HepG2 (cell line): Measurements from ENCODE around the gene MPST.

Source experiments
- RAD51 ChIP-seq: fragments of 450-650 bp; IDR thresholded peaks from 2 replicates; pipeline ENCODE4 v1.6.1; 2016; ENCODE audit warnings: borderline replicate concordance
- ZNF589 ChIP-seq: sonication (generic); formaldehyde crosslinking; conservative IDR thresholded peaks from 2 replicates; pipeline ENCODE4 v1.8.0; 2022; ENCODE audit warnings: mild to moderate bottlenecking, moderate library complexity, missing genetic modification reagents
- TF ChIP-seq, protein P1 (sequence below): sonication (generic); formaldehyde crosslinking; IDR thresholded peaks from 2 replicates; pipeline ENCODE4 v1.4.0; 2020; ENCODE audit warnings: mild to moderate bottlenecking, missing genetic modification reagents

DNA sequence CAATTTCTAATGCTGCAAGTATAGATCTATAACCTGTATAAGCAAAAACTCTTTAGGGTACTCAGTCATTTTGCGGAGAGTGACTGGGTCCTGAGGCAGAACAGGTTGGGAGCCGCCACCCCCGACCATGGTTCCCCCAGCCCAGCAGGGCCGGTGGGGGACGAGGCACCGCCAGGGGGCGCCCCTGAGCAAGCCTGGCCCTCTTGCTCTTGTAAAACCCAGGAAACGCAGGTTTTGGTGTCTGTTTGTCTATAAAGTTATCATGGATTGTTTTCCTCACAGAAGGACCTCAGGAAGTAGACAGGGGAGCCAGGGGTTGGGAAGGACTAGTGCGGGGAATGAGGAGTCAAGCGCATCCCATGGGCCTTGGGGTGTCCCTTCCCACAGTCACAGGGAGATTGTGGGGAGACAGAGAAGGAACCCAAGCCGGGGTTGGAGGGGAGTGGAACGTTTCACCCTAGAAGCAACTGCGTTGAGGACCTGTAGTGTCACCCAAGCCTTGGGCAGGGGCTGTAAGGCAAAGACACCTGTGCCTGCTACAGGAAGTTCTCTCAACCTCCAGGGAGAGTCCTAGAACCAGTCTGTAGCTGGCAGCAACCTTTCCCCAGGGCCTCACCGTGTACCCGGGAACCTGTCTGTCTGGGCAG lies 58.4 kb downstream of the MPST start:
- TF ChIP-seq ZNF589 (CRISPR knock-in tag): no peak
- TF ChIP-seq, protein P1, sequence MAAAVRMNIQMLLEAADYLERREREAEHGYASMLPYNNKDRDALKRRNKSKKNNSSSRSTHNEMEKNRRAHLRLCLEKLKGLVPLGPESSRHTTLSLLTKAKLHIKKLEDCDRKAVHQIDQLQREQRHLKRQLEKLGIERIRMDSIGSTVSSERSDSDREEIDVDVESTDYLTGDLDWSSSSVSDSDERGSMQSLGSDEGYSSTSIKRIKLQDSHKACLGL (CRISPR knock-in tag): no peak
- no peak for TF ChIP-seq RAD51
